GM12864 (cell line): ENCODE results near the gene CHN2.

Experiments
- DNase-seq: peaks from one replicate; pipeline ENCODE4 v3.0.0-alpha.2; 2011; ENCODE audit warnings: low read depth
- H3K4me3 ChIP-seq: 2 replicates; pipeline ENCODE4 v1.5.1; 2011; ENCODE audit warnings: mild to moderate bottlenecking, low read depth, low read length, control low read depth
- CTCF ChIP-seq: IDR thresholded peaks from 2 replicates; pipeline ENCODE4 v1.5.1; 2011; ENCODE audit warnings: low read depth, mild to moderate bottlenecking, moderate library complexity, low read length, control low read depth, inconsistent platforms; ENCODE audit errors: missing control alignments

The CHN2 gene

GRCh38 chr7:29464753-29465152, 270.2 kb downstream of the CHN2 start:
- no peak for DNase-seq
- no peak overlapping the region for H3K4me3 ChIP-seq
- no peak for TF ChIP-seq CTCF

GRCh38 chr7:29467193-29467926, 272.8 kb downstream of the CHN2 start:
- no peak for TF ChIP-seq CTCF
- H3K4me3 ChIP-seq, result no peak overlapping the region
- no peak for DNase-seq

- no peak for TF ChIP-seq CTCF
- no peak for DNase-seq
- H3K4me3 ChIP-seq, result no peak overlapping the region
These were observed 273.6 kb downstream of the CHN2 start for GRCh38 chr7:29468196-29468595.

GRCh38 chr7:29469281-29469680, 274.7 kb downstream of the CHN2 start:
- TF ChIP-seq CTCF, result no peak
- DNase-seq, result no peak
- H3K4me3 ChIP-seq, result no peak overlapping the region

- H3K4me3 ChIP-seq, result no peak overlapping the region
- DNase-seq, result no peak
- no peak for TF ChIP-seq CTCF
These were observed 275.5 kb downstream of the CHN2 start for GRCh38 chr7:29469976-29470557.

GRCh38 chr7:29471444-29472138, 277.0 kb downstream of the CHN2 start:
- no peak overlapping the region for H3K4me3 ChIP-seq
- no peak for TF ChIP-seq CTCF
- no peak for DNase-seq
